ENCODE data around the gene KATNA1.

DNA sequence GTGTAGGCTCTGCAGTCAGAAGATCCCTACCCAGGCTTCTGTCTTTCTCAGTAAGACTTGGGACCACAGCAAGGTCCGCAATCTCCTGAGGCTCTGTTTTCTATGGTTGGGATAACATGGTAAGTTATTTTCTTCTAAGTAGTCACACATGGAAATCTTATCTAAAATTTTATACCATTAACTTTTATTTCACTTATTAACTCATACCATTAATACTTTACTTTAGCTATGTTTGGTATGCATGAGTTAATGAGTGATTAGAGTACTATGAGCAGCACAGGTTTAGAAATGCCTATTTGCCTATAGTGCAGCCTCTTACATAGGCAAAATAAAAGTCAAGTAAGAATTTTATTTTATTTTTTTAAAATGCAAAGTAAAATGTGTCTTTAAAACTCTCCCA, 55.1 kb downstream of the KATNA1 start:
- TF ChIP-seq, protein P1, sequence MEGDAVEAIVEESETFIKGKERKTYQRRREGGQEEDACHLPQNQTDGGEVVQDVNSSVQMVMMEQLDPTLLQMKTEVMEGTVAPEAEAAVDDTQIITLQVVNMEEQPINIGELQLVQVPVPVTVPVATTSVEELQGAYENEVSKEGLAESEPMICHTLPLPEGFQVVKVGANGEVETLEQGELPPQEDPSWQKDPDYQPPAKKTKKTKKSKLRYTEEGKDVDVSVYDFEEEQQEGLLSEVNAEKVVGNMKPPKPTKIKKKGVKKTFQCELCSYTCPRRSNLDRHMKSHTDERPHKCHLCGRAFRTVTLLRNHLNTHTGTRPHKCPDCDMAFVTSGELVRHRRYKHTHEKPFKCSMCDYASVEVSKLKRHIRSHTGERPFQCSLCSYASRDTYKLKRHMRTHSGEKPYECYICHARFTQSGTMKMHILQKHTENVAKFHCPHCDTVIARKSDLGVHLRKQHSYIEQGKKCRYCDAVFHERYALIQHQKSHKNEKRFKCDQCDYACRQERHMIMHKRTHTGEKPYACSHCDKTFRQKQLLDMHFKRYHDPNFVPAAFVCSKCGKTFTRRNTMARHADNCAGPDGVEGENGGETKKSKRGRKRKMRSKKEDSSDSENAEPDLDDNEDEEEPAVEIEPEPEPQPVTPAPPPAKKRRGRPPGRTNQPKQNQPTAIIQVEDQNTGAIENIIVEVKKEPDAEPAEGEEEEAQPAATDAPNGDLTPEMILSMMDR (conservative IDR thresholded peaks at IDR 0.05; ENCODE audit: low read depth in 2 of 2): no peak
- no peak for TF ChIP-seq EZH2phosphoT487 (IDR thresholded peaks at IDR 0.05; ENCODE audit: unreplicated experiment)
- TF ChIP-seq, protein P2, sequence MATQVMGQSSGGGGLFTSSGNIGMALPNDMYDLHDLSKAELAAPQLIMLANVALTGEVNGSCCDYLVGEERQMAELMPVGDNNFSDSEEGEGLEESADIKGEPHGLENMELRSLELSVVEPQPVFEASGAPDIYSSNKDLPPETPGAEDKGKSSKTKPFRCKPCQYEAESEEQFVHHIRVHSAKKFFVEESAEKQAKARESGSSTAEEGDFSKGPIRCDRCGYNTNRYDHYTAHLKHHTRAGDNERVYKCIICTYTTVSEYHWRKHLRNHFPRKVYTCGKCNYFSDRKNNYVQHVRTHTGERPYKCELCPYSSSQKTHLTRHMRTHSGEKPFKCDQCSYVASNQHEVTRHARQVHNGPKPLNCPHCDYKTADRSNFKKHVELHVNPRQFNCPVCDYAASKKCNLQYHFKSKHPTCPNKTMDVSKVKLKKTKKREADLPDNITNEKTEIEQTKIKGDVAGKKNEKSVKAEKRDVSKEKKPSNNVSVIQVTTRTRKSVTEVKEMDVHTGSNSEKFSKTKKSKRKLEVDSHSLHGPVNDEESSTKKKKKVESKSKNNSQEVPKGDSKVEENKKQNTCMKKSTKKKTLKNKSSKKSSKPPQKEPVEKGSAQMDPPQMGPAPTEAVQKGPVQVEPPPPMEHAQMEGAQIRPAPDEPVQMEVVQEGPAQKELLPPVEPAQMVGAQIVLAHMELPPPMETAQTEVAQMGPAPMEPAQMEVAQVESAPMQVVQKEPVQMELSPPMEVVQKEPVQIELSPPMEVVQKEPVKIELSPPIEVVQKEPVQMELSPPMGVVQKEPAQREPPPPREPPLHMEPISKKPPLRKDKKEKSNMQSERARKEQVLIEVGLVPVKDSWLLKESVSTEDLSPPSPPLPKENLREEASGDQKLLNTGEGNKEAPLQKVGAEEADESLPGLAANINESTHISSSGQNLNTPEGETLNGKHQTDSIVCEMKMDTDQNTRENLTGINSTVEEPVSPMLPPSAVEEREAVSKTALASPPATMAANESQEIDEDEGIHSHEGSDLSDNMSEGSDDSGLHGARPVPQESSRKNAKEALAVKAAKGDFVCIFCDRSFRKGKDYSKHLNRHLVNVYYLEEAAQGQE (IDR thresholded peaks at IDR 0.05; ENCODE audit: unreplicated experiment): no peak
- no peak for TF ChIP-seq EZH2 (IDR thresholded peaks at IDR 0.05; ENCODE audit: low read depth, unreplicated experiment)
- no peak for TF ChIP-seq JUNB (IDR thresholded peaks at IDR 0.05; ENCODE audit: unreplicated experiment)
- TF ChIP-seq POLR2AphosphoS5 (IDR thresholded peaks at IDR 0.05; ENCODE audit: low read depth): no peak
- no peak for TF ChIP-seq STAT1 (IDR thresholded peaks at IDR 0.05; ENCODE audit: unreplicated experiment)
- TF ChIP-seq, protein P3, sequence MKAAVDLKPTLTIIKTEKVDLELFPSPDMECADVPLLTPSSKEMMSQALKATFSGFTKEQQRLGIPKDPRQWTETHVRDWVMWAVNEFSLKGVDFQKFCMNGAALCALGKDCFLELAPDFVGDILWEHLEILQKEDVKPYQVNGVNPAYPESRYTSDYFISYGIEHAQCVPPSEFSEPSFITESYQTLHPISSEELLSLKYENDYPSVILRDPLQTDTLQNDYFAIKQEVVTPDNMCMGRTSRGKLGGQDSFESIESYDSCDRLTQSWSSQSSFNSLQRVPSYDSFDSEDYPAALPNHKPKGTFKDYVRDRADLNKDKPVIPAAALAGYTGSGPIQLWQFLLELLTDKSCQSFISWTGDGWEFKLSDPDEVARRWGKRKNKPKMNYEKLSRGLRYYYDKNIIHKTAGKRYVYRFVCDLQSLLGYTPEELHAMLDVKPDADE (IDR thresholded peaks at IDR 0.05): no peak
- TF ChIP-seq CREB1 (CRISPR knock-in tag; IDR thresholded peaks at IDR 0.05; ENCODE audit: low read depth): no peak
- TF ChIP-seq NANOG (IDR thresholded peaks at IDR 0.05; ENCODE audit: borderline replicate concordance): no peak
- TF ChIP-seq, protein P4, sequence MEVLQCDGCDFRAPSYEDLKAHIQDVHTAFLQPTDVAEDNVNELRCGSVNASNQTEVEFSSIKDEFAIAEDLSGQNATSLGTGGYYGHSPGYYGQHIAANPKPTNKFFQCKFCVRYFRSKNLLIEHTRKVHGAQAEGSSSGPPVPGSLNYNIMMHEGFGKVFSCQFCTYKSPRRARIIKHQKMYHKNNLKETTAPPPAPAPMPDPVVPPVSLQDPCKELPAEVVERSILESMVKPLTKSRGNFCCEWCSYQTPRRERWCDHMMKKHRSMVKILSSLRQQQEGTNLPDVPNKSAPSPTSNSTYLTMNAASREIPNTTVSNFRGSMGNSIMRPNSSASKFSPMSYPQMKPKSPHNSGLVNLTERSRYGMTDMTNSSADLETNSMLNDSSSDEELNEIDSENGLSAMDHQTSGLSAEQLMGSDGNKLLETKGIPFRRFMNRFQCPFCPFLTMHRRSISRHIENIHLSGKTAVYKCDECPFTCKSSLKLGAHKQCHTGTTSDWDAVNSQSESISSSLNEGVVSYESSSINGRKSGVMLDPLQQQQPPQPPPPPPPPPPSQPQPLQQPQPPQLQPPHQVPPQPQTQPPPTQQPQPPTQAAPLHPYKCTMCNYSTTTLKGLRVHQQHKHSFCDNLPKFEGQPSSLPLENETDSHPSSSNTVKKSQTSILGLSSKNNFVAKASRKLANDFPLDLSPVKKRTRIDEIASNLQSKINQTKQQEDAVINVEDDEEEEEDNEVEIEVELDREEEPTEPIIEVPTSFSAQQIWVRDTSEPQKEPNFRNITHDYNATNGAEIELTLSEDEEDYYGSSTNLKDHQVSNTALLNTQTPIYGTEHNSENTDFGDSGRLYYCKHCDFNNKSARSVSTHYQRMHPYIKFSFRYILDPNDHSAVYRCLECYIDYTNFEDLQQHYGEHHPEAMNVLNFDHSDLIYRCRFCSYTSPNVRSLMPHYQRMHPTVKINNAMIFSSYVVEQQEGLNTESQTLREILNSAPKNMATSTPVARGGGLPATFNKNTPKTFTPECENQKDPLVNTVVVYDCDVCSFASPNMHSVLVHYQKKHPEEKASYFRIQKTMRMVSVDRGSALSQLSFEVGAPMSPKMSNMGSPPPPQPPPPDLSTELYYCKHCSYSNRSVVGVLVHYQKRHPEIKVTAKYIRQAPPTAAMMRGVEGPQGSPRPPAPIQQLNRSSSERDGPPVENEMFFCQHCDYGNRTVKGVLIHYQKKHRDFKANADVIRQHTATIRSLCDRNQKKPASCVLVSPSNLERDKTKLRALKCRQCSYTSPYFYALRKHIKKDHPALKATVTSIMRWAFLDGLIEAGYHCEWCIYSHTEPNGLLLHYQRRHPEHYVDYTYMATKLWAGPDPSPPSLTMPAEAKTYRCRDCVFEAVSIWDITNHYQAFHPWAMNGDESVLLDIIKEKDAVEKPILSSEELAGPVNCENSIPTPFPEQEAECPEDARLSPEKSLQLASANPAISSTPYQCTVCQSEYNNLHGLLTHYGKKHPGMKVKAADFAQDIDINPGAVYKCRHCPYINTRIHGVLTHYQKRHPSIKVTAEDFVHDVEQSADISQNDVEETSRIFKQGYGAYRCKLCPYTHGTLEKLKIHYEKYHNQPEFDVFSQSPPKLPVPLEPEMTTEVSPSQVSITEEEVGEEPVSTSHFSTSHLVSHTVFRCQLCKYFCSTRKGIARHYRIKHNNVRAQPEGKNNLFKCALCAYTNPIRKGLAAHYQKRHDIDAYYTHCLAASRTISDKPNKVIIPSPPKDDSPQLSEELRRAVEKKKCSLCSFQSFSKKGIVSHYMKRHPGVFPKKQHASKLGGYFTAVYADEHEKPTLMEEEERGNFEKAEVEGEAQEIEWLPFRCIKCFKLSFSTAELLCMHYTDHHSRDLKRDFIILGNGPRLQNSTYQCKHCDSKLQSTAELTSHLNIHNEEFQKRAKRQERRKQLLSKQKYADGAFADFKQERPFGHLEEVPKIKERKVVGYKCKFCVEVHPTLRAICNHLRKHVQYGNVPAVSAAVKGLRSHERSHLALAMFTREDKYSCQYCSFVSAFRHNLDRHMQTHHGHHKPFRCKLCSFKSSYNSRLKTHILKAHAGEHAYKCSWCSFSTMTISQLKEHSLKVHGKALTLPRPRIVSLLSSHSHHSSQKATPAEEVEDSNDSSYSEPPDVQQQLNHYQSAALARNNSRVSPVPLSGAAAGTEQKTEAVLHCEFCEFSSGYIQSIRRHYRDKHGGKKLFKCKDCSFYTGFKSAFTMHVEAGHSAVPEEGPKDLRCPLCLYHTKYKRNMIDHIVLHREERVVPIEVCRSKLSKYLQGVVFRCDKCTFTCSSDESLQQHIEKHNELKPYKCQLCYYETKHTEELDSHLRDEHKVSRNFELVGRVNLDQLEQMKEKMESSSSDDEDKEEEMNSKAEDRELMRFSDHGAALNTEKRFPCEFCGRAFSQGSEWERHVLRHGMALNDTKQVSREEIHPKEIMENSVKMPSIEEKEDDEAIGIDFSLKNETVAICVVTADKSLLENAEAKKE (CRISPR knock-in tag; IDR thresholded peaks at IDR 0.05): no peak
